Measurements from ENCODE around the gene MAB21L3.

MAB21L3 gene

DNA sequence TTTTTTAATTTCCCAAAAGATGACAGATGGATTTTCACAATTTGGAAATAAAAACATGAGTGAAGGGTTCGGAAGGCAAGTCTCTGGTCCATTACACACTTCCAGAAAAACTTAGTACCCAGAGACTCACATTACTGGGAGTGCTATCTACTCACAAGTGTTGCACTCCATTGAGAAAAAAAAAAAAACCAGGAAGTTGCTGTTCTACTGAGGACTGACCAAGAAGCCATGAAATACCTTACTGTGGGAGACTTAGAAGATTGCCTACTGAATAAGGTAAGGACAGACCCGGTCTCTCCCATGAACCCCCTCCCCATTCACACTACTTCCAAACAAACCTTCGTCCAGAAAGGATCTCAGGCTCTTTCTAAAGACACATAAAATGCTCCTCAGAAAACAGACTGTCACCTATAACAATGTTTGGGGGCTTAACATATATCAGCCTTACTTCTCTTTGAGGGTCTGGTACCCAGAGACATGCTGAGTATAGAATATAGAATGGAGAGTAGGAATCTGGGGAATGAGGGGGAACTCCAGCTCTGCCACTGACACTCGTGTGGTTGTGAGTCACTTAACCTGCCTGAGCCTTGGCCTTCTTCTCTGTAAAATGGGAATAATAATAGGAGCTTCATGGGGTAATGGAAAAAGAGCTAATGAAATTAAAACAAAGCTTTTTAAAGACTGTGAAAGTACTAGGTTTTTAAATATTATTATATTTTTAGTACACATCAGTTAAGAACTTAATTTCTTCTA lies 1.4 kb downstream of the MAB21L3 start:
- no peak for DNase-seq

DNA sequence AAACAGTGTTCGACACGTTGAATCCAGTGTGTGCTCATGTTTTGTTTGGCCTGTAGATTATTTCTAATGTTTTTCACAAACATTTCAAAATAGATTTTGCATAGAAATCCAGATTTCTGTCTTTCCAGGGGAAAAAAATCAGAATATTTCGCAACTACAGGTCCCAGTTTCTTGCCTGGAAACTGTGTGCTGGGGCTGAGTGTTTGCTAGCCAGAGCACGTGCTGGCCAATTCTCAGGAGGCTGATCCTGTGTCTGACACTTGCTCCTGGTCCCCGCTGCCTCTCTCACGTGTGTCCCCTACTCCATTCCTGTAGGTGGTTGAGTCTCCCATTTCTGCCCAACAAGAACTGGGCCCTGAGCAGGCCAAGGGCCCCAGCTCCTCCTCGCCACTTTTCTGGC lies 2.4 kb downstream of the MAB21L3 start:
- no peak for DNase-seq

DNA sequence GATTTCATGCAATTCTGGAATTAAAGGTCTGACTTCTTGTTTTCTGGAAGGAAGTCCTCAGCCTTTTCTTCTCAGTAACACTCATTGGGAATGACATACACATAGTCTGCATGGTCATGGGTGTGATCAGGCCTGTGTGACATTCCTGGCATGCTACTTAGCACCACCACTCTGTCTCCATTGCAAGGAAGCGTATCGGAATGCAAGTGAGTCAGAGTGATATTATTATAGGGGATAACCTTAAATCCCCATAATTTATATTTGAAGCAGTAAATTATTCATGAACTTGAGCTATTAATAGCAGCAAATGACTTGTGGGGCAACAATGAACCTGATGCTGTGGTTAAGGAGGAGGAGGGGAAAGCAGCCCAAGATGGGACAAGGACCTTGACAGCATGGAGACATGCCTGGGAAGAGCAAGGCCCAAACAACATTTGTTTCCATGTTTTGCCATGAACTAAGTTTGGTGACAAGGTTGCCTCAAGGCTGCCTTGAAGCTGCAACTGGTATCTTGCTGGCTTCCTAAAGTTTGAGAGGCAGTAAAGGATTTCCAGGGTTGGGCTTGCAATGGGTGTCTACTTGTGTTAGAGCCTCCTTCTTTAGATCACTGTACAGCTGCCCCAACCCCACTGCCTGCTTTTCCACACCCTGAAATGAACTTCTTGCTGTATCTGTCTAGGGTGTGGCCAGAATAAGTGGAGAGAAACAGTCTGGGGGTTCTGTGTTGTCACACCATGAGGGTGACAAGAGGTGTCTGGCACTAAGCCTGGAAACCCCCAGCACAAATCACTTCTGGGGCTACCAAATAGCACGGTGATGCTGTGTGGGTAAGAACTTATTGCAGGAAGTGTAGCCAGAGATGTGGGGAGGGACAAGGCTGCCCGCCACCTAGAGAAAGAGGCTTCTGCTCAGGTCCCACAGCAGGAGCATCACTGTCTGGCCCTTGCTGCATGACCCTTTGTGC lies 4.6 kb downstream of the MAB21L3 start:
- DNase-seq = no peak

DNA sequence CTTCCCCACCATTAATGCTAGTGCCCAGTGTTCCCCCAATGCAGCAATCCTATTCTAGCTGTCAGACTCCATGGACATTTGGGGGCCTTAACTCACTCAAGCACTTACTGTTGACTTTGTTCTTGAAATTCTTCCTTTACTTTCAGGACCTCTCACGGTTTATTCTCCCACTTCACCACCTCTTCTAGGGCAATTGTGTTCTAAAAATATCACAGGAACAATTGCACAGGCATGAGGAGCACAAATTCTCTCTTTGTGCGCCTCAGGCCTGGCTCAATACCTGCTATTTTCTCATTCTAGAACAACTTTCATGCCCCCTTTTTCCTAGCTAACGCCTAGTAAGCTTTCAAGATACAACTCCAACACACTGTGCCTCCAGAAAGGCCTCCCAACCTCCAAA lies 7.3 kb downstream of the MAB21L3 start:
- DNase-seq = no peak

DNA sequence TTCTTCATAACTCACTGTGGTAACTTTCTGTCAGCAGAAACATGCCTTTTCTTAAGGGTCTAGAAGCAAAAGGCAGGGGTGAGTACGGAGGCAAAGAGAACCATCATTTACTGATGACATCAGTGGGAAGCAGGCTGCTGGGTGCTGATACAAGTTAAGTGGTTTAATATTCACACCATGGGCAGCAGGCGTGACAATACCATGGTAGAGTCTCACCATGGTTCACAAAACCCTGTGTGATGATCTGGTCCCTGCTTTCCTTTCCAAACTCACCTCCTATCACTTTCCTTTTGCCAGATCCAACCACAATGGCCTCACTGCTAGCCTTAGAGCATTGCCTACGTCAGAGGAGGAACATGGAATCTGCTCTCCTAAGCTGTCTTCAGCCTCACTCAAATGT lies 8.7 kb downstream of the MAB21L3 start:
- no peak for DNase-seq

DNA sequence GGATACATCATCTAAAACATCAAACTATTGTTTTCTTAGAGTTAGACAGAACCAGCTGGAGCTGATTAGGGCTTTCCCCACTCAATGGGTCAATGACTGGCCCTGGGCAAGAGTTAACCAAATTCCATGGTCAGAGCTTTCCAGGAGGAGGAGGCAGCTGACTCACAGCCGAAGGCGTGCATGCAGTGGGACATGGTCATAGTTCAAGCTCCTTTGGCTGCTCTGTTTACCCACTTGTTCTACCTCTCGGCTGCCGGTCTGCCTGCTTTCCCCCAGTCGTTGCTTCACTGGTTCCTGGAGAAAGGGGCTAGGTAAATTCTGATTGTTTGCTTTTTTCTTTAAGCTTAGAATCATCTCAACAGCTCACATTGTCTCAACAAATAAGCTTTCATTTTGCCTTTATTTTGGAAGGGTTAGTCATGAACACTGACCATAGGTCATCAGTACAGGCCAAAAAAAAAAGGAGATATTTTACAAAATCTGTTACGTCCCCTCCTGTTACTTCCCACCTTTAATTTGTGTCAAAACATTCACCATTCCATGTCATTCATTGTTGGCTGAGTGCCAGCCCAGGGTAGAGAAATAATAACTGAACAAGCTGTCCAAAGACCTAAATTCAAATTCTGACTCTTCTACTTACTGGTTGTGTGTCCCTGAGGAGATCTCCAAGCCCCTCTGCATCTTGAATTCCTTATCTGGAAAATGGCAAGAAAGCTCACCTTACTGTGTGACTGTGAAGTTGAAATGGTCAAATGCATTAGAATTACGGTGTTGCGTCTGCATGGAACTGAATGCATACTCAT lies 12.0 kb downstream of the MAB21L3 start:
- DNase-seq = no peak

DNA sequence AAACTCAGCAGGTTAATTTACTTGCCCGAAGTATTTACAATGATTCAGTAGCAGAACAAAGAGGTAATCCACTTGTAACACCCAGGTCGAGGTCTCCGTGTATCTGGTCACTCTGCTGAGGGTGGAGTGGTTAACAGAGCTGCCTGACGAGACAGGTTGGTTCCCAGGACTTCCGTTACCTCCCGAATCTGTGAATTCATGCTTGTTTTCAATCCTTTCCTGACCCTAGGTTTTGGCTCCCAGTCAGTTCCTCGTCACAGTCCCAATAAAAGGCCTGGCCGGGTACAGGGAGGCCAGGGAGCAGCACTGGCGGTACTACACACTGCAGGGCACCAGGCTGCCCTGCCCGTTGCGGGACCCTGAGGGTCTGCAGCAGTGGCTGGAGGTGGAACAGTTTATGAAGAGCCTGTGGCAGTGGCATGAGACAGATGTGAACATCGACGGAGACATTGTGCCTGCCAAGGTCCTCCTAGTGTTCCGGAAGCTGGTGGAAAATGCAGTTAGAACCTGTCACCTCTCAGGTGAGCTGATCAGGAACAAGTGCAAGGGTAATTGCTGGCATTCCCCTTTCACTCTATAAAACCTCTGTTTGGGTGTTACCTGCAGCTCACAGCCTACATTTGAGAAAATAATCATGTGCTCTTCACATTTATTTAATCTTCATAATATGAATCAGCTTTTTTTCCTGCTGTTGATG lies 12.8 kb downstream of the MAB21L3 start:
- no peak for DNase-seq

DNA sequence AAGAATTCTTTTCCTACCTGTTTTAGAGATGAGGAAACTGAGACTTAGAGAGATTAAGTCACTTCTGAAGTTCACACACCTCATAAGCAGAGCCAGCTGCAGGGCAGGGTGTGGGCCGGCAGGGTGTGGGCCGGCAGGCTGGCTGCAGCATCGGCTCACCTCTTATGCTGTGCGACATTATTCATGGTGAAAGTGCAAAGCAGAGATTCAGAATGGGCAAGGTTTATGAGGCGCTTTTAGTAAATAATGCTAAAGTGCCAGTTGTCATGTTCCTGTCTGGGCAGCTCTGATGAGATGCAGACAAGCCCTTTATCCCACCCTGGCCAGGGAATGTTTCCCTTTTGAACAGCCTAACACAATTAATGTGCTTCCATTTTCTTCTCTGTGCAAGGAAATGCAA lies 14.6 kb downstream of the MAB21L3 start:
- DNase-seq = no peak

DNA sequence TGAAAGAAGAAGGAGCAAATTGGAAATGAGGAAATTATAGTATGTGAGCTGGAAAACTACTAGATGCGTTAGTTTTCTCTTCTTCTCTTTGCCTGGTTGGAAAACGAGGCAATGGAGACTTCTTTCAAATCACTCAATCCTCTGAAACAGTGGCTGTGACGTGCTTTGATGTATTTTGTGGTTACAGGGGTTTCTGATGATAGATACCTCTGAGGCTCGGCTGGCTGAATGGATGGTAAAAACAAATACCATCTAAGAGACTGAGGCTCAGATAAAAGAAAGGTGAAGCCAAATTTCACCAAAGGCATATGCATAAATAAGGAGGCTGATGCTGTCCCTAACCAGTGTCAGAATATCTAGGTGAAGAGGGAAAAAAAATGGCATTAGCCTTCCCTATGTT lies 15.1 kb downstream of the MAB21L3 start:
- no peak for DNase-seq

DNA sequence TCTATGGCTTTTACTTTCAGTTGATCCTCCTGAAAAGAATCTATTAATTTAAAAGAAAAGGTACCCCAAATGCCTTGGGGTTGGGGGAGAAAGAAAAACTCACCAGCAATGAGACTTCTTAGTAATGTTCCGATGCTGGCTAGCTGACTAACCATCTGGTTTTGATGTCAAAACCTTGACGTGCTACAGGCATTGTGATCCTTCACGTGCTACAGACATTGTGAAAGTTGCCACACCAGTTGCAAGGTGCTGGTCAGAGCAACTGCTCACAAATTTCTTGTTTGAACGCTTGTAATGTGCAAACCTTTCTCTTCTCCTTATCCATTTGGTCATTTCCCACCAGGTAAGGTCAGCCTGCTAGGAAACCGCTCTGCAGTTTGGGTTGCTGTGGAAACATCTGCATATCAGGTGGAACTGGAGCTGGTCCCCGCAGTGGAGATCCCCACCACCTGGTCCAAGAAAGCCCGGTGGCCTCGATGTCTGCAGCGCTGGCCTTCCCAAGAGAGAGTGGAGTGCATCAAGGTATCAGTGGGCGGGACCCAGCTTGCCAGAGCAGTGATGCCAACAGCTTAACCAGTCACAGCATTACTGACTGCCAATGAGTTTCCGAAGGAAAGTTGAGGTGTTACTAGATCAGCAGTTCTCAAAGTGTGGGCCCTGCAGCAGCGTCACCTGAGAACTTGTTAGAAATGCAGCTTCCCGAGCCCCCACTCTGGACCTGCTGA lies 16.1 kb downstream of the MAB21L3 start:
- DNase-seq = no peak

DNA sequence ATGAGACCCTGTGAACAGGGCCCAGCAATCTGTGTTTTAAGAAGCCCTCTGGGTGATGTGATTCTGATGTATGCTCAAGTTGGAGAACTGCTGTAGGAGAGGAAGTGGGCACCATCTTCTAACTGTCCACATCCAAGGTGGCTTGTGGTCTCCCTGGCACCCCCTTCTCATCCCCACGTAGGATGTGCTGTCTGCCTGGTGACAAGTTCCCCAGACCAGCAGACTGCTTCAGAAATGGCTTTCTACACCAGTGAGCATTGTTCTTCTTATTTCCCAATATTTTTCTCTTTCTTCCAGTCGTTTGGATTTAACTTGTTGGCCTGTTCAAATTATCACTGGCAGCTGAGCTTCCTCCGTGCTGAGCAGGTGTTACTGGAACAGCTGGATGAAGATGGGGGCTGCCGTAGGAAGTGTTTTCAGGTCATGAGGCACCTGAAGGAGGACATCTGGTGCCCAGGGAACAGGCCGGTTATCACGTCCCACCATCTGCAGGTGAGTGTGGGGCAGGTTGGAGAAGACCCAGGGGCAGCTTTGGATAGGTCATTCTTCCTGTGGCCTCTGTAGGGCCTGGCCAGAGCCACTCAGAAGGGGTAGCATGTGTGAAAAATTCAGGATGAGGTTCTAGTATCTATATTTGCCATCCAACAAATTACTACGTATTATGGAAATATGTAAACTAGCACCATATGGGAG lies 16.8 kb downstream of the MAB21L3 start:
- DNase-seq = no peak

DNA sequence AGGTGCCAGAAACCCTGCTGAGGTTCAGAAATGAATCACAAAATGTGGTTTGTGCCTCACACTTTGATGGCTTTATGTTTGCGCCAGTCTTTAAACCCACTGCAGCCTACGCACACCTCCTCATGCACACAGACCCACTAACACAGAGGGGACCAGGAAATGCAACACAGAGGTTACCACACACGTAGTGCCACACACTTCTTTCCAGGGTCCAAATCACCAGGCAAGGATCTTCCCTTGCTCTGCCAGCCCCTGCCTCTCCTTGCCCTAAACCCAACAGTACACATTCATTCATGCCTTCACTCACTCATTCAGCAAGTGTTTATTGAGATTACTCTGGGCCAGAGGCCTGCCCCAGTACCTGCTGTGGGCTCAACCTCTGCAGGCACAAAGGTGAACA lies 17.5 kb downstream of the MAB21L3 start:
- DNase-seq = no peak

DNA sequence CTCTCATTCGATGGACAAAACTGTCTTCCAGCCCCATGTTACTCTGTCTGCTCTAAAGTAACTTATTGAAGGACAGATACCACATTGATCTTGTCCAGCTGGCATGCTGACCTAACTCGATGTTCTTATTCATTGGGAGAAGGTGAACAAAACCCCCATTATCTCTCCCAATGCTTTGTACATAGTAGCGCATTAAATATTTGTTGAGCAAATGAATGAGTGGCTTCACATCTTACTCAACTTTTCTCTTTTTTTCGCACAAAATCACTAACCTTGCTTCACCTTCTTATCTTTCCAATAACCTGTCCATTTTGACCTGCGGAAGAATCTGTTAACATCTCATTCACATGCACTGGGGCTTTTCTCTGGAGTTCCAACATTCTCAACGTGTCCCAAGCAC lies 18.3 kb downstream of the MAB21L3 start:
- no peak for DNase-seq

DNA sequence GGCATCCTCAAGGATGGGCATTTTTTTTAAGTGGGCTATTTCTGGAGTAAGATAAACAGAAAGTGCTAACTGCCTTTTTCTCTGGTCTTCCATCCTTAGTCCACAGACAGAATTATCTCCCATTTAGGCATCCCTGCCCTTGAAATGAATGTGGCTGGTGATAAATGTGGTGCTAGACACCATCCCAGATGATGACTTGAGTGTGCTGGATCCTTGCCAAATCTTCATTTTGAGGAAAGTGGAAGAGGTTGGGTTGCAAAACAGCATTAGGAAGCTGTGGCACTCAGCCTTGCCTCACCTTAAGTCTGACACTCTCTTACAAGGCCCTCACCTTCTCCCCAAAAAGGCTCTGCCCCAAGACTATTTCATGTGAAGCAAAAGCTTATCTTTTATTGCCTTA lies 19.2 kb downstream of the MAB21L3 start:
- no peak for DNase-seq

DNA sequence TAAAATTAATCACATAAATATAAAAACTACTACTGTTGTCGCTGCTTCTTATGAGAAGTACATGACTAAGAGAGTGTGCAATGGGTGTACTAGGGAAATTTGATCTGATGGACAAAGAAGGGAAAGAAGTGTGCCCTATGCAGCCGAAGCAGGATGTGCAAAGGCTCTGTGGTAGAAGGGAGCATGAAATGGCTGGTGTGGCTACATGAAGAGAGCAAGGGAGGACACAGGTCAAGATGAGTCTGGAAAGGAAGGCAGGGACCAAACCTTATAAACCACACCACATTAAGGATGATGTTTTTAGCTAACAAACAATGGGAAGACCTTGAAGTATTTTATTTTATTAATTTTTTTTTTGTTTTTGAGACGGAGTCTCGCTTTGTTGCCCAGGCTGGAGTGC lies 20.0 kb downstream of the MAB21L3 start:
- DNase-seq = no peak

DNA sequence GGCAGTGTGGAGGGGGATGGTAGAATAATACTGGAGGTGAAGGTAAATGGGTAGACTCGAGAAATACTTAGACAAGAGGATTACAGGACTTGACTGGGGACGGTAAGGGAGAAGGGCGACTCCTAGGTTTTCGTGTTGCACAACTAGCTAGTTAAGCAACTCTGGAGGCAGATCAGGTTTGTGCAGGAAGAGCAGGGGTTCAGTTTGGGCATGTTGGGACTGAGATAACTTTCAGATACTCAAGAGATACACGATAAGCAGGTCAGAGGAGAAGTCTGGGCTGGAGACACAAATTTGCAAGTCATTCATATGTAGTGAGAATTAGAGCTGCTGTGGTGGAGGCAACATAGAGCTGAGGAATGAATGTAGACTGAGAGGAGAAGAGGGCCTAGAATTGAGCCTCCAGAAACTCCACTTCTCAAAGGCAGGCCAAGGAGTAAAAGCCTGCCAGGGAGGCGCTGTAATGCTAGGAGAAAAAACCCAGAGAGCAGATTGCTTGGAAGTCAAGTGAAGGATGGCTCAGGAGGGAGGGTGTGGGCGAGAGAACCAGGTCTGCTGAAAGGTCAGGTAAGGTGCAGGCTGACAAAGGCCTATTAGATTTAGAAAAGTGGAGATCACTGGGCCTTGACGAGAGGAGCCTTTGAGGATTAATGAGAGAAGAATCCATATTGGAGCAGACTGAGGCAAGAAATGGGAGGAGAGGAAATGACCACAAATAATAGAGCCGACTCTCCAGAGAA lies 20.8 kb downstream of the MAB21L3 start:
- no peak for DNase-seq

DNA sequence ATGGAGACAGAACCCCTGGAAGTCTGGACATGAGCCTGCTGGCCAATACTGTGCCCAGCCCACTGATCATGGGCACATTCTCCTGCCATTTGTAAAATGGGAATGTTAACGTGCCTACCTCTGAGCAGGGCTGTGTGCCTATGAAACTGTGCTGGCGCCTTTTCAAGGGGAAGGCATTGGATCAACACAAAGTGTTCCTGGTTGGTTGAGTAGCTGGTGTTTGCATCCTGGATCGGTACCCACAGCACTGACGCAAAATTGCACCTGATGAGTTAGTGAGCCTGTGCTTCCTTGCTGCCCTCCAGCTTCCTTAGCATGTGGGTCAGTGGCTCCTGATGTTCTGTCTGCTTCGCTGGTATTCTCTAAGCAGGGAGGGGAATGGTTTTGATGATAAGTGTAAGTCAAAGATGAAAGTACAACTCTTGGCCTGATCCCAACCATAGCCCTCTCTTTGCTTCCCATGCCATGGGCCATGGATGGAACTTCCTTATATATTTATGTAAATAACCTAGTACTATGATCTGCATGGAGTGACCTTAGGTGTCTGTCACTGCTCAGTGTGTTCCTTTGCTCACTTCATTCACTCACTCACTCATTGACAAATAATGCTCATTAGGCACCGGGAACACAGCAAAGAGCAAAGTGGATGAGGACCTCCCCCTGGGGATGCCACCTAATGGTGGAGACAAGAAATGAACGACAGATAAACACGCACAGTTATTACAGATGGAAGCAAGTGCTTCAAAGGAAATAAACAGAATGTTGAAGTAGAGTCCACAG lies 22.7 kb downstream of the MAB21L3 start:
- DNase-seq = no peak

DNA sequence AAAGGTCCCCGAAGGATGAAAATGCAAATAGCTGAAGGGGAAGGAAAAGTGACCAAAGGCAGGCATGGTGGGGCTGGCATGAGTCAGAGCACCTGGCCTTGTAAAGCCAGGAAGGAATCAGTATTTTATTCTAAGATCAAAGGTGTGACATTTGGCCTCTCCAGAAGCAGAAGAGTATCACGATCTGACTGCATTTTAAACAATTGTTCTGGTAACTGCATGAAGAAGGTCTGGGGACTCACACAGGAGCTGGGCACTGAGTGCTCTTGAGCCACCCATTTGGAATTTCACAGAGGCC lies 23.2 kb downstream of the MAB21L3 start:
- no peak for DNase-seq

DNA sequence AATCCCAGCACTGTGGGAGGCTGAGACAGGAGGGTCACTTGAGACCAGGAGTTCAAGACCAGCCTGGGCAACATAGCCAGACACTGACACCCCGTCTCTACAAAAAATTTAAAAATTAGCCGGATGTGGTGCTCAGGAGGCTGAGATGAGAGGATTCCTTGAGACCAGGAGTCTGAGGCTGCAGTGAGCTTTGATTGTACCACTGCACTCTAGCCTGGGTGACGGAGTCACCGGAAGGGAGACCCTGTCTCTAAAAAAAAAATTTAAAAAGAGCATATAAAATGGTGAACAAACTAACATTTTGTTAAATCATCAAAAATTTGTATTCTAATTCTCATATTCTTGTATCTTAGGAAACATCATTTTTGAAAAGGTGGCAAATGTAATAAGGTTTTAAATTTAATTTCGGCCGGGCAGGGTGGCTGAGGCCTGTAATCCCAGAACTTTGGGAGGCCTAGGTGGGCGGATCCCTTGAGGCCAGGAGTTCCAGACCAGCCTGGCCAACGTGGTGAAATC lies 27.1 kb downstream of the MAB21L3 start:
- DNase-seq = no peak

DNA sequence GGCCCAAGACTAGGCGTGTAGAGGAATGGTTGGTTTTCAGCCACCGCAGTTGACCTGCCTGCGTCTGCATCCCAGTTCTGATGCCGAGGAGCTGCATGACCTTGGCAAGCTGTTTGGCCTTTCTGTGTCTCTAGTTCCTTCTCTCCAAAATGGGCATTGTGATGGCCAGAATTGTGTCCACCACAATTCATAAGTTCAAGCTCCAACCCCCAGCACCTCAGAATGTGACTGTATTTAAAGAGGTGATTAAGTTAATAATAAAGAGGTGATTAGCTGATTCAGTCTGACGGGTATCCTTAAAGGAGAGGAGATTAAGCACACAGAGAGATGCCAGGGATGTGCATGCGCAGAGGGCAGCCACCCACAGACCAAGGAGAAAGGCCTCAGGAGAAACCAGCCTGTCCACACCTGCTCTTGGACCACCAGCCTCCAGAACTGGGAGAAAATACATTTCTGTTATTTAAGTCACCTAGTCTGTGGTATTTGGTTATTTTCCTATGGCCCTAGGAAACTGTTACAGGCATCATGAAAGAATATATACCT lies 28.5 kb downstream of the MAB21L3 start:
- DNase-seq = no peak

All from NCI-H2107 (cell line).